ENCODE results near the gene OLA1.

DNA sequence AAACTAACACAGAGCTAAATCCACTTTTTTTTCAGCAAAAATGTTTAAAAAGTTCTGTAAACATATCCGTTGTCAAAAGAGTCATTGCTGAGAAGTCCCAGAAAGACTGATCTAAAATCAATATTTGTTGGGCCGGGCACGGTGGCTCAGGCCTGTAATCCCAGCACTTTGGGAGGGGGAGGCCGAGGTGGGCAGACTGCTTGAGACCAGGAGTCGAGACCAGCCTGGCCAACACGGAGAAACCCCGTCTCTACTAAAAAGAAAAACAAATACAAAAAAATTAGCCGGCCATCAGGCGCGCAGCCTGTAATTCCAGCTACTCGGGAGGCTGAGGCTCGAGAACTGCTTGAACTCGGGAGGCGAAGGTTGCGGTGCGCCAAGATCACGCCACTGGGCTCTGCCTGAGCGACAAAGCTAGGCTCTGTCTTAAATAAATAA lies 1.4 kb downstream of the OLA1 start:
- TF ChIP-seq, protein P1, sequence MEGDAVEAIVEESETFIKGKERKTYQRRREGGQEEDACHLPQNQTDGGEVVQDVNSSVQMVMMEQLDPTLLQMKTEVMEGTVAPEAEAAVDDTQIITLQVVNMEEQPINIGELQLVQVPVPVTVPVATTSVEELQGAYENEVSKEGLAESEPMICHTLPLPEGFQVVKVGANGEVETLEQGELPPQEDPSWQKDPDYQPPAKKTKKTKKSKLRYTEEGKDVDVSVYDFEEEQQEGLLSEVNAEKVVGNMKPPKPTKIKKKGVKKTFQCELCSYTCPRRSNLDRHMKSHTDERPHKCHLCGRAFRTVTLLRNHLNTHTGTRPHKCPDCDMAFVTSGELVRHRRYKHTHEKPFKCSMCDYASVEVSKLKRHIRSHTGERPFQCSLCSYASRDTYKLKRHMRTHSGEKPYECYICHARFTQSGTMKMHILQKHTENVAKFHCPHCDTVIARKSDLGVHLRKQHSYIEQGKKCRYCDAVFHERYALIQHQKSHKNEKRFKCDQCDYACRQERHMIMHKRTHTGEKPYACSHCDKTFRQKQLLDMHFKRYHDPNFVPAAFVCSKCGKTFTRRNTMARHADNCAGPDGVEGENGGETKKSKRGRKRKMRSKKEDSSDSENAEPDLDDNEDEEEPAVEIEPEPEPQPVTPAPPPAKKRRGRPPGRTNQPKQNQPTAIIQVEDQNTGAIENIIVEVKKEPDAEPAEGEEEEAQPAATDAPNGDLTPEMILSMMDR (IDR thresholded peaks at IDR 0.05), result no peak
- TF ChIP-seq, protein P2, sequence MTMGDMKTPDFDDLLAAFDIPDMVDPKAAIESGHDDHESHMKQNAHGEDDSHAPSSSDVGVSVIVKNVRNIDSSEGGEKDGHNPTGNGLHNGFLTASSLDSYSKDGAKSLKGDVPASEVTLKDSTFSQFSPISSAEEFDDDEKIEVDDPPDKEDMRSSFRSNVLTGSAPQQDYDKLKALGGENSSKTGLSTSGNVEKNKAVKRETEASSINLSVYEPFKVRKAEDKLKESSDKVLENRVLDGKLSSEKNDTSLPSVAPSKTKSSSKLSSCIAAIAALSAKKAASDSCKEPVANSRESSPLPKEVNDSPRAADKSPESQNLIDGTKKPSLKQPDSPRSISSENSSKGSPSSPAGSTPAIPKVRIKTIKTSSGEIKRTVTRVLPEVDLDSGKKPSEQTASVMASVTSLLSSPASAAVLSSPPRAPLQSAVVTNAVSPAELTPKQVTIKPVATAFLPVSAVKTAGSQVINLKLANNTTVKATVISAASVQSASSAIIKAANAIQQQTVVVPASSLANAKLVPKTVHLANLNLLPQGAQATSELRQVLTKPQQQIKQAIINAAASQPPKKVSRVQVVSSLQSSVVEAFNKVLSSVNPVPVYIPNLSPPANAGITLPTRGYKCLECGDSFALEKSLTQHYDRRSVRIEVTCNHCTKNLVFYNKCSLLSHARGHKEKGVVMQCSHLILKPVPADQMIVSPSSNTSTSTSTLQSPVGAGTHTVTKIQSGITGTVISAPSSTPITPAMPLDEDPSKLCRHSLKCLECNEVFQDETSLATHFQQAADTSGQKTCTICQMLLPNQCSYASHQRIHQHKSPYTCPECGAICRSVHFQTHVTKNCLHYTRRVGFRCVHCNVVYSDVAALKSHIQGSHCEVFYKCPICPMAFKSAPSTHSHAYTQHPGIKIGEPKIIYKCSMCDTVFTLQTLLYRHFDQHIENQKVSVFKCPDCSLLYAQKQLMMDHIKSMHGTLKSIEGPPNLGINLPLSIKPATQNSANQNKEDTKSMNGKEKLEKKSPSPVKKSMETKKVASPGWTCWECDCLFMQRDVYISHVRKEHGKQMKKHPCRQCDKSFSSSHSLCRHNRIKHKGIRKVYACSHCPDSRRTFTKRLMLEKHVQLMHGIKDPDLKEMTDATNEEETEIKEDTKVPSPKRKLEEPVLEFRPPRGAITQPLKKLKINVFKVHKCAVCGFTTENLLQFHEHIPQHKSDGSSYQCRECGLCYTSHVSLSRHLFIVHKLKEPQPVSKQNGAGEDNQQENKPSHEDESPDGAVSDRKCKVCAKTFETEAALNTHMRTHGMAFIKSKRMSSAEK (CRISPR knock-in tag; IDR thresholded peaks at IDR 0.05; ENCODE audit: borderline replicate concordance), result no peak

Measured in WTC11 (cell line).